Natural killer cell (primary cell): ENCODE results near the gene ANXA2. TPM values are rescaled to one million over a fixed set of nuclear protein-coding genes. Genes with fewer than 3 reads are reported as not detected.
"Not testable (repeated sequence)": the region's sequence is repeated elsewhere in the genome, so short reads cannot be mapped to it uniquely, and the experiment has no call there.

Experiments
- ATAC-seq, 3 donors: fragments of 150-1000 bp in 2 of 3; fragments of 200-7000 bp in 1 of 3; cut with Tn5 transposase; 1 replicate in 1 of 3; 2 replicates in 2 of 3; pipeline ENCODE4 v1.10.0; 2021; ENCODE audit warnings: mild to moderate bottlenecking in 2 of 3, moderate library complexity in 2 of 3
- DNase-seq, 2 donors: peaks; one replicate each; pipeline versions ENCODE4 v3.0.0 to v3.0.0-alpha.2; 2013 to 2021; ENCODE audit warnings: mixed read lengths in 1 of 2
- H3K27ac ChIP-seq: one replicate; pipeline ENCODE4 v1.5.1; 2013; ENCODE audit warnings: mild to moderate bottlenecking, low read length
- H3K27me3 ChIP-seq: one replicate; pipeline ENCODE4 v1.6.1; 2013; ENCODE audit warnings: low read length; ENCODE audit not compliant: control insufficient read depth, insufficient read depth
- H3K36me3 ChIP-seq: one replicate; pipeline ENCODE4 v1.6.1; 2013; ENCODE audit warnings: low read length; ENCODE audit not compliant: control insufficient read depth, insufficient read depth
- H3K4me1 ChIP-seq: one replicate; pipeline ENCODE4 v1.6.1; 2013; ENCODE audit warnings: low read length; ENCODE audit not compliant: control insufficient read depth, insufficient read depth
- H3K4me3 ChIP-seq: one replicate; pipeline ENCODE4 v1.5.1; 2013; ENCODE audit warnings: low read length
- H3K9me3 ChIP-seq: one replicate; pipeline ENCODE4 v1.6.1; 2013; ENCODE audit warnings: low read length; ENCODE audit not compliant: control insufficient read depth, insufficient read depth
- H3K27ac Mint-ChIP-seq, 2 donors: one replicate each; pipeline ENCODE4 v1.8.0; 2022; ENCODE audit warnings: mild to moderate bottlenecking in 2 of 2, mixed read lengths in 2 of 2, moderate library complexity in 1 of 2
- H3K27me3 Mint-ChIP-seq, 2 donors: one replicate each; pipeline ENCODE4 v1.8.0; 2022; ENCODE audit warnings: low read depth in 2 of 2, mixed read lengths in 2 of 2
- H3K36me3 Mint-ChIP-seq: one replicate; pipeline ENCODE4 v1.8.0; 2022; ENCODE audit warnings: mixed read lengths
- H3K4me1 Mint-ChIP-seq, 2 donors: one replicate each; pipeline ENCODE4 v1.8.0; 2022; ENCODE audit warnings: mixed read lengths in 2 of 2
- H3K4me3 Mint-ChIP-seq: one replicate; pipeline ENCODE4 v1.8.0; 2022; ENCODE audit warnings: mild to moderate bottlenecking, moderate library complexity, mixed read lengths
- H3K9me3 Mint-ChIP-seq, 2 donors: one replicate each; pipeline ENCODE4 v1.8.0; 2022; ENCODE audit warnings: mixed read lengths in 2 of 2
- CTCF ChIP-seq: fragments of 200-600 bp; IDR thresholded peaks from one replicate; pipeline ENCODE4 v1.8.0; 2022; ENCODE audit warnings: antibody characterized with exemption
- WGBS: methylation state at CpG from one replicate; pipeline ENCODE4 v1.1.7; 2013; ENCODE audit warnings: missing lambda C conversion rate; ENCODE audit not compliant: insufficient coverage; 5-methylcytosine and 5-hydroxymethylcytosine counted together
- intact Hi-C: fragments of 100-400 bp; cut with micrococcal nuclease; formaldehyde crosslinking; loops from one replicate; pipeline ENCODE4 v1.14.2; 2022
- total RNA-seq, 4 donors: library from RNA; stranded (reverse); fragments of 120-200 nt in 1 of 4; gene quantifications; one replicate each; pipeline versions ENCODE4 v1.2.3 to v1.2.4, GENCODE V29; 2013 to 2022

ANXA2 gene
- total RNA-seq, 3 donors from 2014 or later (not counting 1 experiment from before 2014, with no cell fraction given): 132 to 230 (median 155) TPM

GRCh38 chr15:60340207-60340921, 57.4 kb downstream of the ANXA2 start:
- H3K4me1 Mint-ChIP-seq: peaks cover 6 to 7% of the 10 kb centered on the region in 2 donors
- intact Hi-C loops: no loop called here
- Histone ChIP-seq H3K4me3 (no peak overlapping the region), H3K36me3 (no peaks in the 10 kb centered on the region), H3K9me3 (no peaks in the 10 kb centered on the region), H3K27ac (no peak overlapping the region), H3K4me1 (no peaks in the 10 kb centered on the region), H3K27me3 (no peaks in the 10 kb centered on the region)
- peaks cover 0 to 2% of the 10 kb centered on the region in 2 donors for H3K27me3 Mint-ChIP-seq
- no peaks in the 10 kb centered on the region for H3K9me3 Mint-ChIP-seq
- DNase-seq (no peak), ATAC-seq (no peak)
- H3K4me3 Mint-ChIP-seq: no peak overlapping the region
- H3K27ac Mint-ChIP-seq: no peak overlapping the region
- no peaks in the 10 kb centered on the region for H3K36me3 Mint-ChIP-seq
- 90% methylated on average over 9 of the region's 9 CpGs for WGBS
- no peak for TF ChIP-seq CTCF

GRCh38 chr15:60339236-60339635, 58.5 kb downstream of the ANXA2 start:
- H3K4me3 ChIP-seq: no peak overlapping the region
- Mint-ChIP-seq H3K27me3 (peaks cover 2 to 4% of the 10 kb centered on the region in 2 donors), H3K4me1 (peaks cover 6 to 7% of the 10 kb centered on the region in 2 donors), H3K27ac (no peak overlapping the region), H3K4me3 (no peak overlapping the region), H3K36me3 (no peaks in the 10 kb centered on the region), H3K9me3 (no peaks in the 10 kb centered on the region)
- WGBS: 91% methylated on average over 8 of the region's 9 CpGs
- DNase-seq: no peak
- no peaks in the 10 kb centered on the region for H3K9me3 ChIP-seq
- H3K27ac ChIP-seq: no peak overlapping the region
- ATAC-seq: no peak
- no peak for TF ChIP-seq CTCF
- H3K4me1 ChIP-seq: no peaks in the 10 kb centered on the region
- intact Hi-C loops: no loop called here
- no peaks in the 10 kb centered on the region for H3K36me3 ChIP-seq
- no peaks in the 10 kb centered on the region for H3K27me3 ChIP-seq

GRCh38 chr15:60338810-60339209, 59.0 kb downstream of the ANXA2 start:
- intact Hi-C loops: no loop called here
- Mint-ChIP-seq H3K27me3 (peaks cover 2 to 8% of the 10 kb centered on the region in 2 donors), H3K27ac (no peak overlapping the region), H3K4me1 (peaks cover 6 to 7% of the 10 kb centered on the region in 2 donors), H3K4me3 (no peak overlapping the region), H3K36me3 (no peaks in the 10 kb centered on the region), H3K9me3 (no peaks in the 10 kb centered on the region)
- ATAC-seq: no peak
- TF ChIP-seq CTCF: no peak
- Histone ChIP-seq H3K4me1 (no peaks in the 10 kb centered on the region), H3K9me3 (no peaks in the 10 kb centered on the region), H3K27me3 (no peaks in the 10 kb centered on the region), H3K4me3 (no peak overlapping the region), H3K27ac (no peak overlapping the region), H3K36me3 (no peaks in the 10 kb centered on the region)
- 94% methylated on average over 3 of the region's 3 CpGs for whole genome bisulfite sequencing
- DNase-seq: no peak

GRCh38 chr15:60337076-60337475, 60.7 kb downstream of the ANXA2 start:
- Mint-ChIP-seq H3K36me3 (no peaks in the 10 kb centered on the region), H3K4me1 (no peaks in the 10 kb centered on the region), H3K27me3 (peaks cover 6 to 24% of the 10 kb centered on the region in 2 donors), H3K27ac (no peak overlapping the region), H3K9me3 (no peaks in the 10 kb centered on the region), H3K4me3 (no peak overlapping the region)
- H3K4me1 ChIP-seq: no peaks in the 10 kb centered on the region
- intact Hi-C loops: no loop called here
- no peaks in the 10 kb centered on the region for H3K27me3 ChIP-seq
- WGBS: 92% methylated on average over 4 of the region's 4 CpGs
- no peaks in the 10 kb centered on the region for H3K36me3 ChIP-seq
- DNase-seq (no peak), ATAC-seq (no peak)
- no peak overlapping the region for H3K4me3 ChIP-seq
- H3K9me3 ChIP-seq: no peaks in the 10 kb centered on the region
- no peak for TF ChIP-seq CTCF
- H3K27ac ChIP-seq: no peak overlapping the region

GRCh38 chr15:60335296-60335695, 62.5 kb downstream of the ANXA2 start:
- H3K27me3 ChIP-seq, DNase-seq, H3K27ac Mint-ChIP-seq, H3K4me3 ChIP-seq, H3K4me1 ChIP-seq, H3K4me3 Mint-ChIP-seq, H3K27ac ChIP-seq, H3K9me3 Mint-ChIP-seq, H3K36me3 ChIP-seq, H3K4me1 Mint-ChIP-seq, ATAC-seq, H3K36me3 Mint-ChIP-seq, H3K9me3 ChIP-seq, intact Hi-C loops: not testable (repeated sequence)
- 96% methylated on average over 4 of the region's 4 CpGs for WGBS
- peaks cover 6 to 26% of the 10 kb centered on the region in 2 donors for H3K27me3 Mint-ChIP-seq
